ENCODE data around the gene PTPRT.

PTPRT gene

DNA sequence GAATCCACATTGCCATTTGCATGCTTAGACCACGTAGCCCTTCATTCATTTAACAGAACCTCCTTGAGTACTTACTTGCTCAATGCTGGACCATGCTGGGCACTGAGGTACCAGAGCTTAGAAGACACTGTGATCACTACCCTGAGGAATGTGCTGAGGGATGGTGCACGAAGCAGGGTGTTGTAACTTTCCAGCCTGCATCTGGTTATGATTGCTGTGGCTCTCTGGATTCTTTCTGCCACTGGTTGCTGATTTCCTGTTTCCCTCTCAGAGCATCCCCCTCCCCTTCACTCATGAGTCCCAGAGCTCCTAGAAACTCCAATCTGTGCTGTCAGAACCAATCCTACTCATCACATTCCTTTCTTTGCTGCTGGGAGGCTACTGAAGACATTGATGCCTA is 537.4 kb downstream of the PTPRT start:
- H3K27me3 ChIP-seq (ENCODE audit: low read length), result no peaks in the 10 kb centered on the region
- no peaks in the 10 kb centered on the region for H3K9me3 ChIP-seq (ENCODE audit: insufficient read depth, low read length)
- no peaks in the 10 kb centered on the region for H3K36me3 ChIP-seq (ENCODE audit: low read length)
- TF ChIP-seq EZH2phosphoT487 (conservative IDR thresholded peaks at IDR 0.05; ENCODE audit: low read length), result no peak
- TF ChIP-seq, protein P1, sequence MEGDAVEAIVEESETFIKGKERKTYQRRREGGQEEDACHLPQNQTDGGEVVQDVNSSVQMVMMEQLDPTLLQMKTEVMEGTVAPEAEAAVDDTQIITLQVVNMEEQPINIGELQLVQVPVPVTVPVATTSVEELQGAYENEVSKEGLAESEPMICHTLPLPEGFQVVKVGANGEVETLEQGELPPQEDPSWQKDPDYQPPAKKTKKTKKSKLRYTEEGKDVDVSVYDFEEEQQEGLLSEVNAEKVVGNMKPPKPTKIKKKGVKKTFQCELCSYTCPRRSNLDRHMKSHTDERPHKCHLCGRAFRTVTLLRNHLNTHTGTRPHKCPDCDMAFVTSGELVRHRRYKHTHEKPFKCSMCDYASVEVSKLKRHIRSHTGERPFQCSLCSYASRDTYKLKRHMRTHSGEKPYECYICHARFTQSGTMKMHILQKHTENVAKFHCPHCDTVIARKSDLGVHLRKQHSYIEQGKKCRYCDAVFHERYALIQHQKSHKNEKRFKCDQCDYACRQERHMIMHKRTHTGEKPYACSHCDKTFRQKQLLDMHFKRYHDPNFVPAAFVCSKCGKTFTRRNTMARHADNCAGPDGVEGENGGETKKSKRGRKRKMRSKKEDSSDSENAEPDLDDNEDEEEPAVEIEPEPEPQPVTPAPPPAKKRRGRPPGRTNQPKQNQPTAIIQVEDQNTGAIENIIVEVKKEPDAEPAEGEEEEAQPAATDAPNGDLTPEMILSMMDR (IDR thresholded peaks at IDR 0.05; ENCODE audit: insufficient read depth, low read length, poor library complexity, severe bottlenecking), result no peak
- H3K9me2 ChIP-seq (replicated peaks; ENCODE audit: insufficient read depth, low read length), result no peaks in the 10 kb centered on the region
- H2AFZ ChIP-seq (ENCODE audit: low read depth, low read length, severe bottlenecking), result no peak overlapping the region
- no peaks in the 10 kb centered on the region for H3K79me2 ChIP-seq (ENCODE audit: insufficient read depth, low read length)
- H4K20me1 ChIP-seq (ENCODE audit: low read depth, low read length), result no peaks in the 10 kb centered on the region
- no peak overlapping the region for H3K4me3 ChIP-seq (ENCODE audit: insufficient read depth, low read length, poor library complexity, severe bottlenecking)
- H3K4me2 ChIP-seq (ENCODE audit: low read depth, low read length, poor library complexity, severe bottlenecking), result no peak overlapping the region
- H3K9ac ChIP-seq (ENCODE audit: low read length), result no peak overlapping the region
- no peak overlapping the region for H3K27ac ChIP-seq (ENCODE audit: low read depth, low read length)
- no peaks in the 10 kb centered on the region for H3F3A ChIP-seq (ENCODE audit: insufficient read depth)

DNA sequence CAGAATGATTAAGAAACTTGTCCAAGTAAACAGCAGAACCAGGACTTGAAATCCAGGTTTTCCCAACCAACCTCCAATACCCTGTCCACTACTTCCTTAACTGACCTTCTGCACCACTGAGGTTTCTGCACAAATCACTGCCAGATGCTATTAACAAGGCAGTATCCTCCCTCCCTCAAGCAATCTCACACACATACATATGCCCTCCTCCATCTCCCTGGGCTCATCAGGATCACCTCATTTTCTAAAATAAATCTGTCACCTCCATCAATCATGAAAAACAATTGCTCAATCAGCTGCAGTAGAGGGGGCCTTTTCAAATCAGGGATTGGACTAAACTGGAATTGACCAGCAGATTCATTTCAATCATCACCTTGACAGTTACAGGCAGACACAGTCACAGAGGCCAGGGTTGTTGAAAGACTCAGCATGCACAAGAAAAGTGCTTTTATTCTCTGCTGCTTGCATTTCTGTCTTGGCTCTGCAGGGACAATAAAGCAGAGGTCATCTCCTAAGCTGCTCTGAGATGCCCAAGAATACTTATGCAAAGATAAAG is 539.4 kb downstream of the PTPRT start:
- no peaks in the 10 kb centered on the region for H3K9me2 ChIP-seq (replicated peaks; ENCODE audit: insufficient read depth, low read length)
- H3K36me3 ChIP-seq (ENCODE audit: low read length), result no peaks in the 10 kb centered on the region
- H3K27me3 ChIP-seq (ENCODE audit: low read length), result no peaks in the 10 kb centered on the region
- no peak for TF ChIP-seq EZH2phosphoT487 (conservative IDR thresholded peaks at IDR 0.05; ENCODE audit: low read length)
- TF ChIP-seq, protein P1 (IDR thresholded peaks at IDR 0.05; ENCODE audit: insufficient read depth, low read length, poor library complexity, severe bottlenecking), result no peak
- H3K4me3 ChIP-seq (ENCODE audit: insufficient read depth, low read length, poor library complexity, severe bottlenecking), result no peak overlapping the region
- H3K9me3 ChIP-seq (ENCODE audit: insufficient read depth, low read length), result no peaks in the 10 kb centered on the region
- no peak overlapping the region for H3K9ac ChIP-seq (ENCODE audit: low read length)
- no peak overlapping the region for H3K4me2 ChIP-seq (ENCODE audit: low read depth, low read length, poor library complexity, severe bottlenecking)
- no peaks in the 10 kb centered on the region for H3F3A ChIP-seq (ENCODE audit: insufficient read depth)
- no peaks in the 10 kb centered on the region for H4K20me1 ChIP-seq (ENCODE audit: low read depth, low read length)
- H3K79me2 ChIP-seq (ENCODE audit: insufficient read depth, low read length), result no peaks in the 10 kb centered on the region
- H3K27ac ChIP-seq (ENCODE audit: low read depth, low read length), result no peak overlapping the region
- H2AFZ ChIP-seq (ENCODE audit: low read depth, low read length, severe bottlenecking), result no peak overlapping the region

DNA sequence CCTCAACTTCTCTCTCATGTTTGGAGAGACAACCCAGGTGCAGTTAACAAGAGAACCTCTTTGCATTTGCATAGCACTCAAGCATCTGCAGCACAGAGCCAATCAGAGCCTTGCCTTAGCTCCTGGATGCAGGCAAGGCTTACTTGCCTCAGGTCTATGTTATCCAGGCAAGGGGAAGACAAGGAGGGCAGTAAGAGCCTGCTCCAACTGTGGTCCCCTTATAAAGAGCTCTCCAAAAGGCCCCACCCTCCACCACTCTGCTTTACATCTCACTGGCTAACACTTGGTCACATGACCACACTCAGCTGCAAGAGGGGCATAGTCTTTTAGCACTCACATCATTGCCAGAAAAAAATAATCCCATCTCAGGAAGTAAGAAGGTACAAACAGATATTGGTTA is 540.0 kb downstream of the PTPRT start:
- no peak for TF ChIP-seq EZH2phosphoT487 (conservative IDR thresholded peaks at IDR 0.05; ENCODE audit: low read length)
- TF ChIP-seq, protein P1 (IDR thresholded peaks at IDR 0.05; ENCODE audit: insufficient read depth, low read length, poor library complexity, severe bottlenecking), result no peak
- H2AFZ ChIP-seq (ENCODE audit: low read depth, low read length, severe bottlenecking), result no peak overlapping the region
- no peaks in the 10 kb centered on the region for H3F3A ChIP-seq (ENCODE audit: insufficient read depth)
- no peaks in the 10 kb centered on the region for H4K20me1 ChIP-seq (ENCODE audit: low read depth, low read length)
- no peaks in the 10 kb centered on the region for H3K9me2 ChIP-seq (replicated peaks; ENCODE audit: insufficient read depth, low read length)
- H3K9me3 ChIP-seq (ENCODE audit: insufficient read depth, low read length), result no peaks in the 10 kb centered on the region
- no peak overlapping the region for H3K9ac ChIP-seq (ENCODE audit: low read length)
- H3K4me2 ChIP-seq (ENCODE audit: low read depth, low read length, poor library complexity, severe bottlenecking), result no peak overlapping the region
- no peaks in the 10 kb centered on the region for H3K79me2 ChIP-seq (ENCODE audit: insufficient read depth, low read length)
- H3K27me3 ChIP-seq (ENCODE audit: low read length), result no peaks in the 10 kb centered on the region
- H3K36me3 ChIP-seq (ENCODE audit: low read length), result no peaks in the 10 kb centered on the region
- no peak overlapping the region for H3K4me3 ChIP-seq (ENCODE audit: insufficient read depth, low read length, poor library complexity, severe bottlenecking)
- H3K27ac ChIP-seq (ENCODE audit: low read depth, low read length), result no peak overlapping the region

Data from SU-DHL-6 (cell line).